ENCODE data around the gene IFNAR2. TPM values are rescaled to one million over a fixed set of nuclear protein-coding genes. Genes with fewer than 3 reads are reported as not detected.
"Not testable (repeated sequence)": the region's sequence is repeated elsewhere in the genome, so short reads cannot be mapped to it uniquely, and the experiment has no call there.

Gene IFNAR2
- total RNA-seq, 1 donor from 2014 or later: 19.5 TPM

- DNase-seq (ENCODE audit: extremely low read depth, low read depth, low spot score): no peak
Measured at GRCh38 chr21:33212159-33212851, 17.4 kb upstream of the IFNAR2 start.

GRCh38 chr21:33214056-33214455 lies 15.7 kb upstream of the IFNAR2 start:
- DNase-seq (ENCODE audit: extremely low read depth, low read depth, low spot score): no peak

- no peak for DNase-seq (ENCODE audit: extremely low read depth, low read depth, low spot score)
Measured at GRCh38 chr21:33217138-33217520, 12.6 kb upstream of the IFNAR2 start.

GRCh38 chr21:33219300-33219699 lies 10.4 kb upstream of the IFNAR2 start:
- no peak for DNase-seq (ENCODE audit: extremely low read depth, low read depth, low spot score)

- no peak for DNase-seq (ENCODE audit: extremely low read depth, low read depth, low spot score)
Measured at GRCh38 chr21:33219954-33220353, 9.8 kb upstream of the IFNAR2 start.

- DNase-seq (ENCODE audit: extremely low read depth, low read depth, low spot score): not testable (repeated sequence)
Measured at GRCh38 chr21:33225376-33225775, 4.4 kb upstream of the IFNAR2 start.

GRCh38 chr21:33228455-33228854 lies 1.3 kb upstream of the IFNAR2 start:
- no peak for DNase-seq (ENCODE audit: extremely low read depth, low read depth, low spot score)

GRCh38 chr21:33229099-33229783 lies 497 bp upstream of the IFNAR2 start:
- no peak for DNase-seq (ENCODE audit: extremely low read depth, low read depth, low spot score)

GRCh38 chr21:33230545-33231324 lies 997 bp downstream of the IFNAR2 start:
- DNase-seq (ENCODE audit: extremely low read depth, low read depth, low spot score): no peak

- no peak for DNase-seq (ENCODE audit: extremely low read depth, low read depth, low spot score)
Measured at GRCh38 chr21:33231526-33231925, 1.8 kb downstream of the IFNAR2 start.

GRCh38 chr21:33232291-33233034 lies 2.7 kb downstream of the IFNAR2 start:
- DNase-seq (ENCODE audit: extremely low read depth, low read depth, low spot score): no peak

- DNase-seq (ENCODE audit: extremely low read depth, low read depth, low spot score): no peak
Measured at GRCh38 chr21:33234635-33235520, 5.1 kb downstream of the IFNAR2 start.

- DNase-seq (ENCODE audit: extremely low read depth, low read depth, low spot score): no peak
Measured at GRCh38 chr21:33236013-33236686, 6.4 kb downstream of the IFNAR2 start.

GRCh38 chr21:33236766-33237165 lies 7.0 kb downstream of the IFNAR2 start:
- DNase-seq (ENCODE audit: extremely low read depth, low read depth, low spot score): no peak

GRCh38 chr21:33237486-33237885 lies 7.7 kb downstream of the IFNAR2 start:
- DNase-seq (ENCODE audit: extremely low read depth, low read depth, low spot score): no peak

GRCh38 chr21:33238146-33238545 lies 8.4 kb downstream of the IFNAR2 start:
- DNase-seq (ENCODE audit: extremely low read depth, low read depth, low spot score): no peak

- DNase-seq (ENCODE audit: extremely low read depth, low read depth, low spot score): no peak
Measured at GRCh38 chr21:33238565-33239255, 9.0 kb downstream of the IFNAR2 start.

- DNase-seq (ENCODE audit: extremely low read depth, low read depth, low spot score): not testable (repeated sequence)
Measured at GRCh38 chr21:33239559-33240127, 9.9 kb downstream of the IFNAR2 start.

Data from glomerular endothelial cell (primary cell).